Glomerular visceral epithelial cell (primary cell): ENCODE data around the gene SCN4A.
"Not testable (repeated sequence)": the region's sequence is repeated elsewhere in the genome, so short reads cannot be mapped to it uniquely, and the experiment has no call there.

Source experiments
- DNase-seq: peaks from one replicate; pipeline ENCODE4 v3.0.0-alpha.2; 2016; ENCODE audit errors: extremely low spot score

SCN4A gene

DNA sequence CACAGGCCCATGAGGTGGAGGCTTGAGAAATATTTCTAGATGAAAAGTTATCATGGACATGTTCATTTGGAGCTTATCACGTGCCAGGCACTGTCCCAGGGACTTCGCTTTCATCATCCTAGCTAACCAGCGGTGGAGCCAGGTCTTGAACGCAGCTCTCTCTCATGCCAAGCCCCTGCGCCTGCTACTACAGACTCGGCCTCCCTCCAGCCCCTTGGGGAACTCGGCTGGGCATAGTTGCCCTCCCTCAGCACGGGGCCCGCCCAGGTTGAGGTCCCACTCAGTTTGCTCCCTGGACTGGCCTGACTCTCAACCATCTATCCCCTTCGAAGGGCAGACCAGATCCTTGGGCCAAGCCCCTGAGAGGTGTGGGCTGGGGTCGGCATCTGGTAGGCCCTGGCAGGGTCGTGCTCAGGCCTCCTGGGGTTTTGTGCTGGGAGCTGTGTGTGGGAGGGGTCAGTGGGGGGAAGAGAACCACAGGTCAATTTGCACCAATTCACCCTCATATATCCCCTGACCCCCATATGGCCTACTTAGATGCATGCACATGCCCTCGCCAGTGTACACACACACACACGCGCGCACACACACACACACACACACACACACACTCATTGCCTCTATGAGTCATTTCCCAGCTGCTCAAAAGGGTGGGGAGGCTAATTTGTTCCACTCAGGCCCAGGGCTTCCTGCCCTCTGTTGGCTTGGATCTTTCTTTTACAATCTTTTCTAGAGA is 12.1 kb upstream of the SCN4A start:
- DNase-seq: peak; percentile 83

DNA sequence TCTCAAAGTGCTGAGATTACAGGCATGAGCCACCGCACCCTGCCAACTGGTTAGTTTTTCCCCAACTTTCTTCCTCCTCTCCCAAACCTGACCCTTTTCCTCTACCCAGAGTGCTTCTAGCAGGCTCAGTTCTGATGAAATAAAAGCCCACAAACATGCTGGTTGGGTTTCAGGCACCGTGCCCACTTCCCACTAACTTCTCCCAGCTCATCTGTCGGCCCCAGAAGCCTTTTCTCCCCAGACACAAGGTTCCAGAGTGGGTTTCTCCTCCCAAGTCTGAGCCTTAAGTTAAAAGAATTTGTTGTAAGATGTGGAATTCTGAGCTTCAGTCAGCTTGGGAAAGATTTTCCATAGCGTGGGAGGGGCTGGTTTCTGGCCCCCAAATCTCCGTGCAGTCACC is 11.5 kb upstream of the SCN4A start:
- no peak for DNase-seq

DNA sequence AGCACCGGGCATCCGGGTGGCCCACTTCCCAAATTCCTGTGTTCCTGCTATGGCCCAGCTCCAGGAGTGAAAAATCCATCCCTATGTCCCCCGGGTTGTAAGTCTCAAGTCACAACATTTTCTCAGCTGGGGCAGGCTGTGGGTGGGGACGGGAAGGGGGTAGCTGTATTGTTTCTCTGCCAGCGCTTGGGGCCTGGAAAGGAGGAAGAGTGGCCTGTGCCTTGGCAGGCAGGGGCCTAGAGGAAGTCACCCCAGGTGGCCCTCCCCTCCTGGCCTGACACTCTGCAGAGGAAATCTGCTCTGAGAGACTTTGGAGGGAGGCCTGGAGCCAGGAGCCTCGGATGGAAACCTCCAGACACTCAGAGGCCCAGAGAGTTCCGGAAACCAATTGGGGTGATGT is 10.6 kb upstream of the SCN4A start:
- no peak for DNase-seq

DNA sequence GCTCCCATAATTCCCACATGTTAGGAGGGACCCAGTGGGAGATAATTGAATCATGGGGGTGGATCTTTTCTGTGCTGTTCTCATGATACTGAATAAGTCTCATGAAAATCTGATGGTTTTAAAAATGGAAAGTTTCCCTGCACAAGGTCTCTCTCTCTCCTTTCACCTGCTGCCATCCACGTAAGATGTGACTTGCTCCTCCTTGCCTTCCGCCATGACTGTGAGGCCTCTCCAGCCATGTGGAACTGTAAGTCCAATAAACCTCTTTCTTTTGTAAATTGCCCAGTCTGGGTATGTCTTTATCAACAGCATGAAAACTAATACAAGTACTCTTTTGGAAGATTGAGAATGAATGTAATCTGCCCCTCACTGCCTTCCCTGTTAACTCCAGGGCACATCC is 9.9 kb upstream of the SCN4A start:
- not testable (repeated sequence) for DNase-seq

DNA sequence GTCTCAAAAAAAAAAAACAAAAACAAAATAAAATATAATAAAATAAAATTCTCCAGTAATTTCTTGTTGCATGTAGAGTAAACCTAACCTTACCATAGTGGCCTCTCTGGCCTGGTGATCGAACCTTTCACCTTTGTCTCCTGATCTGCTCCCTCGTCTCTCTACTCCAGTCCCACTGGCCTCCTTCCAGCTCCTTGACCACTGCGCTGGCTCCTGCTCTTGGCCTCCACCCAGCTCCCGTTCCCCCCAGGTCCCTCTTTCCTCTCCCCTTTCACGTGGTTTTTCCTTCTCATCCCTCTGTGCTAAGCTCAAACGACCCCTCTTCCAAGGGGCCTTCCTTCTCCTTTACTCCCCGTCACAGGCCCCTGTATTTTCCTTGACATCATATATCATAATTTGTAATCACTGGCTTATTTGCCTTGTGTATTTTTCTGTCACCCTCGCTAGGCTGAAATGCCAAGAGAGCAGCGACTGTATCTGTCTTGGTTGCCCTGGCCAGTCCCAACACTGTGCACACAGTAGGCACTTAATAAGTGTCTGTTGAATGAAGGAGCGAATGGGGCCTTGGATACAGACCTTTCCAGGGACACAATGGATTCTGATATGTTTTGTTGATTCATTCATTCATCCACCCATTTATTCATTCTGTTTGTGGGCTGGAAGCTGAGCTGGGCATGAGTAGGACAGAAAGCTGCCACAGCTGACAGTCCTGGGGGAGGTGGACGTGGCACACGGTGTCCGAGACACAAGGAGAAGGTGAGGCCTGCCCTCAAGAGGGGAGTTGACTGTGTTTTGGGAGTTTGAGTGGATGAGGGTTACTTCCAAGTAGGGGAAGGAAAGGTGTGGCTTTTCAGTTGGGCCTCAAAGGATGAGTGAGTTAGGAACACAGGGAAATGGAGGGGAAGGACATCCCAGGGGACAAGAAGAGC is 5.8 kb upstream of the SCN4A start:
- no peak for DNase-seq

DNA sequence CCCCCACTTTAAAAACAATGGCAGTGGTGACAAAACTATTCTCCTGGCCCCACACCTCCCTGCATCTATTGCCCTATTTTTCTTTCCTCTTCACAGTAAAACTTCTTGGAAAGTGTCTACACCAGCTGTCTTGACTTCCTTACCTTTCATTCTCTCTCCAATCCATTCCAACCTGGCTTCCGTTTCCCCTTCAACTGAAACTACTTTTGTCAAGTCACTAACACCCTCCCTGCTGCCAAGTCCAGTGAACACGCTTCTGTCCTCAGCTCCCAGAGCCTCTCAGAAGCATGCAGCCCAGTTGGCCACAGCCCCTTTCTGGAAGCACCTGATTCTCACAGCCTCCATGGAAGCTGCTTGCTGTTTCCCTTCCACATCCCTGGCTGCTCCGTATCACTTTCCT is 4.0 kb upstream of the SCN4A start:
- no peak for DNase-seq

DNA sequence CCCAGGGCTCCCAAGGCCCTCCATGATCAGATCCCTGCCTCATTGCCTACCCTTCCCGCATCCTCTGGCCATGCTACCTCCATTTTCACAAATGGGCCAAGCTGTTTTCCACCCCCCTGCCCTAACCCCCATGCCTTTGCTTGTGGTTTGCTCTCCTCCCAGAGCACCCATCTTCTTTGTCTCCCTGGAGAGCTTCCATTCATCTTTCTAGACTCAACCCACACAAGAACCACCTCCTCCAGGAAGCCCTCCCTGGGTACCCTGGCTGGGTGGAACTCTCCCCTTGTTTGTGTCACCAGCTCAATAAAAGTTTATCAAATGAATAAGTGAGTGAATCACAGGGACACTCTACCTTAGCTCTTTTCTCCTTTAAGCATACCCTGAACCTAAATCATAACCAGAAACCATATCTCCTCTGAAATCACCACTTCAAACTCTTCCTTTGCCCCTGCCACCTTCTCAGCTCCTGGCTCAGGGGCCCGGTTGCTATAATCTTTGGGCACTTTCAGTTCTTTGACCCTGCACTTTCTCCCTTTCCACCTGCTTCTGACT is 2.9 kb upstream of the SCN4A start:
- no peak for DNase-seq

DNA sequence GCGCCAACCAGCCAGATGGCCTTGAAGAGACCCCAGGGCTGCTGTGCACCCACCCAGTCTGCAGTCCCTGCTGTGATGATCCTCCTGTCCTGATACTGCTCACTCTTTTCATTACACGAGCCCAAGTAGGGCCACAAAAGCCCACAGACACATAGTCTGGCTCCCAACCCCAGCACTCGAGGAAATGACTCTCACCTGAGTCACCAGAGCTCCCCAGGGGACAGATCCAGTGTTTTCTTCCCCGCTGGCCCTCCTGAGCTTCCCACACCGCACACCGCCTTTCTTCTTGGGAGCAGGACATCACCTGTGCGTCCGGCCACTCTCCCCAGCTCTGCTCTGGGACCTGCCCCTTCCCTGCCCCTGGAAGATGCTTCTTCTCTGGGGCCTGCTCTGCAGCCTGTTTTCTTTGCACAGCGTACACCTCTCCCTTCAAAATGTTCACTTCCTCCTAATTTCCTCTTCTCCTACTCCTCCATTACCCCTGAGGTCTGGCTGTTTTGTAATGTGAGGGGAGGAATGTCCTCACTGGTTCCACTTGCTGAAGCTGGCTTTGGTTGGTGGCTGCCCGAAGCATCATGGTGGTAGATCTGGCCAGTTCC is 2.0 kb upstream of the SCN4A start:
- DNase-seq: peak; percentile 63

DNA sequence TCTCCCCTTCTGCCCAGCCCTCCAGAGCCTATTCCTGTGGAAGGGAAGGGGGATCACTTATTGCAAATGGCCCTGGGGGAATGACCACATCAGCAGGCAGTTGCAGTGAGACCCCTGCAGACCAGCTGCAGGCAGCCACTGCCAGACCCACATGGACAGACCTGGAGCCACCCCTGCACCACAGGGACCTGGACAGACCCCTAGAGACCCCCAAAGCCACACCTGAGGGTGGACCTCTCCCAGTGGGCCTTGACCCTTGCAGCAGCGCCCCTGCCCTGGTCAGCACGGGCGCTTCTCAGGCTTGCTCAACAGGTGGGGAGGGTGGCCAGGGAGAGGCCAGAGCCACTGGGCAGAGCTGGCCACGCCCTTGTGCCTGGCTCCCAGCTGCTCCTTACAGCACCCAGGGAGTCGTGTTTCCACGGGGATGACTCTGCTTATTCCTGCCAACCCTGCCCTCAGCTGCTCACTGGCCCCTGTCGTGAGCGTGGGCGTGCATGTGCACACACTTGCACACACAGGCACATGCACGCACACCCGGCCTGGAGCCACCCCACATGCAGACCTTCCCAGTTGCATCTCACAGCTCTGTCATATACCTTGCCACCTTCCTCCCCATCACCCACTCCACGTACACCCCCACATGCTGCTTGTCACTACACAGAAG is 1.3 kb upstream of the SCN4A start:
- peak; percentile 58 for DNase-seq

DNA sequence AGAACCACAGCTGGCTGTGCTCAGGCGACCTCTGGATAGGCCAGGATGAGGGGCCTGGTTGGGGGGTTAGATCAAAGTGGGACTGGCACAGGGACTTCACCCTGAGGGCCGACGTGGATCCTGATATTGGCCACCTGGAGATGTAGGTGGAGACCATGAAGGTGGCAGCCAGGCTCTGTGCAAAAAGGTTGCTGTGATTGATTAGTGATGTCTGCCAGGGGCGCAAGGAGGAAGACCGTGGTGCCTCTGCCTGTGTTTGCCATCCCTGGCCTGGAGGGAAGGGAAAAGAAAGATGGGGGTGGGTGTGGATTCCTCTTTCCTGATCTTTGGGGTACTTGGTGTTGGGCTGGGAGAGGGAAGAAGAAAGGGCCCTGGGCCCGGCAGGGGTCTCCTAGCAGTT is 529 bp upstream of the SCN4A start:
- no peak for DNase-seq

DNA sequence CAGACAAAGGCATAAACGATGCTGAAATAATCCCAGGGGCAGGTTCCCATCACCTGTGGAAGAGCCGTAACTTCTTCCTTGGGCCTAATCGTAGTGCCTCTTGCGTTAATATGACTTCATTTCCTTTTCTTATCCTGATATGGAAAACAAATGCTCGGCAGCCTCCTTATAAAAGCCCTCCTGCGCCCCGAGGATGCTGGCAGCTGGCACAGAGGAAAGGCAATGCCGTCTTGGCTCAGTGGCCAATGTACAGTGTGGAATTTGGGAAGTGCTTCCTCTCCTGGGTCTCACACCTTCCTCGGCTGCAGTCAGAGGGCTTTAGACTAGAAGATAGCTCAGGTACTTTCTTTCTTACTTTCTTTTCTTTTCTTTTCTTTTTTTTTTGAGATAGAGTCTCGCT is 3.4 kb downstream of the SCN4A start:
- no peak for DNase-seq

DNA sequence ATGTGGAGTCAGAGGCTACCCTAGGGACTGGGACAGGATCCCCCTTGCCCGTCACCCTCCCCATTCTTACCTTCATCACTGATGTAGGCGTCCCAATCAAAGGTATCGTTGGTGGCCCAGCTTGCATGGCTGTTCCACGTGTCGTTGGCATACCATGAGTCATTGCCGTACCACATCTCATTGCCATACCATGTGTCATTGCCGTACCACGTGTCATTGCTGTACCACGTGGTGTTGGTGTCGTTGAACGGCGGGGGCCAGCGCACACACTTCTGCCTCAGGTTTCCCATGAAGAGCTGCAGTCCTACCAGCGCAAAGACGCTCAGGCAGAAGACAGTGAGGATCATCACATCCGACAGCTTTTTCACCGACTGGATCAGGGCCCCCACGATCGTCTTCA is 4.8 kb downstream of the SCN4A start:
- no peak for DNase-seq

DNA sequence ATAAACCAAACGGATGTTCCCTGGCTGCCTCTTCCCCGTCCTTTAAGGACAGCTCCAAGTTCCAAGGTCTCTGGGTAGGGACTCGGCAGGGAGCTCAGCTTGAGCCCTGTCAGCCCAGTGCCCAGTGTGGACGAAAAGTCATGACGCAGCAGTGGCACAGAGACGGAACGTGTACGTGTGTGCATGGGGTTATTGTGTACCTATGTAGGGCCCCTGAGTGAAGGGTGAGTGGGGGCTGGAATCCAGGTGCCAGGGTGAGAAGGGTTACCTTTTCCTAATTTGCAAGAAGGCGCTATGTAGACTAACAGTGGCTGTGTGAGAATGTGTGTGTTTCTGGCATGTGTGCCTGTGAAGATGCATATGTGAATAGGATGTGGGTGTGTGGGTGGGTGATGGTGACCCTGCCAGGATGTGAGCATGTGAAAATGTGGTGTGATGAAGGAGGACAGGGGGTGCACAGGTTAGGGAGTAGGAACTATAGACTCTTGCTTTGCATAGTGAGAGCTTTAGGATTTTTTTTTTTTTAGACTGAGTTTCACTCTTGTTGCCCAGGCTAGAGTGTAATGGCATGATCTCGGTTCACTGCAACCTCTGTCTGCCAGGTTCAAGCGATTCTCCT is 6.0 kb downstream of the SCN4A start:
- no peak for DNase-seq

DNA sequence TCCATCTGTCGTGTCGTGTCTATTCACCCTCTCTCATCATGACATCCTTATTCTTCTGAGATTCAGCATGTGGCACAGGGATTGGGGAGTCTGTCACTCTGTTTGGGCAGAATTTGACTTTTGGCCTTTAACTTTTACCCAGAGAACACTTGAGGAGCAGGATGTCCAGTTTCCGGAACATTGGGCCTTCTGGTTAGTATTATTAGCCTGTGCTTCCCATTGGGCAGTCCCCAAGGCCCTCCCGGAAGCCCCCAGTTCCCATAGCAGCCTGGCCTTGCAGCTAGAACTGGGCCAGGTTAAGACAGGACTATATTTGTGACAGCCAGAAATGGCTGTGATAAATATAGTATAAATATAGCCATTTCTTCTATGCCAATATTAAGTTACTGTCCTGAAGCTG is 9.6 kb downstream of the SCN4A start:
- DNase-seq: no peak

DNA sequence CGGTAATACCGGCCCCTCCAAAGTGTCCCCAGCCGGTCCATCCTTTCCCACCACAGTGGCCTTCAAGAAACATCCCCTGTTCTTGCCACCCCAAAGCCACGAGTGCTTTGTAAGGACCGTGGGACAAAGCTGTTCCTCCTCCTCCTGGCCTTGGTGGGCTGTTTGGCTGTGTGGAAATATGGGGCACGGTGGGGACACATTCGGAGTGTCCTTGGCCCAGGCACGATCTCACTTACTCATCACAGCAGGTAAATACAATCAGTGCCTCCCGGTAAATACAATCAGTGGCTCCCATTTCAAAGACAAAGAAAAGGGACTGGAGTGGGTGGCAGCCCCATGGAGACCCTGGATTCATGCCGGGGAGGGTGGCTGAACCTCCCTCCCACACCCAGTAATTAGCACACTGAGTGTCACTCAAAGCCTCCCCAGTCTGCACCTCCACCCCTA is 10.4 kb downstream of the SCN4A start:
- no peak for DNase-seq

DNA sequence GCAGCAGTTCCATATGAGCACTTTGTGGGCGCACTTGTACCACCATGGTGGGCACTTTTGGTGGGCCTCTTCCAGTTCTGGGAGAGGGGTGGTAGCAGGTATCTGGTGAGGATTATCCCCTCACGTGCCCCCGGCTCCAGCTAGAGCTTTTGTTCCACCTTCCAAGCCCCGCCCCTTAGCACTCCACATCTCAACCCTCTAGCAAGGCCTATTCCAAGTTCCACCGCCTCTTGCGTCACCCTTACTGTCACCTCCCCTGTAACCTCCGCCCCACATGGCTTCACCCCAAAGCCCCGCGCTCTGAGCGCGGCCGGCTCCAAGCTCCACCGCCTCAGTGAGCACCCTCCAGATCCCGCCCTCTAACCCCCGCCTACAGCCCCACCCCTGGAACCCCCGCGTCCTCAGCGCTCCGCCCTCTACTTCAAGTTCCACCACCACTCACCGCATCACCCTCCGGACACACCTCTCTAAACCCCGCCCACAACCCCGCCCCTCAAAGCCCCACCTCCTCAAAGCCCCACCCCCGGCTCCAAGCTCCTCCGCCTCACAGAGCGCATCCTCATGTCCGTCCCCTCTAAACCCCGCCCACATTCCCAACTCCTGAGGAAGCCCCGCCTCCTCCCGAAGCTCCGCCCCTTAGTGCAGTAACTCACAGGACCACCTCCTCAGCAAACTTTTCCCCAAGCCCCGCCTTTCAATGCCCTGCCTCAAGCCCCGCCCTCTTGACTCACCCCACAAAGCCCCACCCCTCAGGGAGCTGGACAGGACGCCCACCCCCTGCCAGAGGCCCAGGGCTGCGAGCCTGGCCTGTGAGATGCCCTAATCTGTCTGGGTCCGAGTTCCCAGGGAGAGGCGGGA is 11.1 kb downstream of the SCN4A start:
- peak; percentile 37 for DNase-seq

DNA sequence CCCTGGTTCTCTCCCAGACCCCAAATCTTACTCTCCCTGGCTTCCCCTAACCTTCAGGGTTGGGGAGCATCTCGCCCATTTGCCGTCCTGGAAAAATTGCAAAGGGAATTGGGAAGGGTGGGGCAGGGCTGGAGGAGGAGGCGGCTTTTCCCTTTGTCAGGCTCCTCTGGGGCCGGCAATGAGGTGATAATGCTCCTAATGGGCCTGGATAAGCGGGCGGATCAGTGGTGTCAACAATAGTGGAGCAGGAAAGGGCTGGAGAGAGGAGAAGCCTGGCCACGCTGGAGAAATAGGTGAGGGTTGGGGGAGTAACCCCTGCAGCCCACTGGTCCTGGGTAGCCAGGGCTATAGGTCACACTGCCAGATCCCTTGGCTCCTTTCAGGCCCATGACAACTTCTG is 12.3 kb downstream of the SCN4A start:
- no peak for DNase-seq

DNA sequence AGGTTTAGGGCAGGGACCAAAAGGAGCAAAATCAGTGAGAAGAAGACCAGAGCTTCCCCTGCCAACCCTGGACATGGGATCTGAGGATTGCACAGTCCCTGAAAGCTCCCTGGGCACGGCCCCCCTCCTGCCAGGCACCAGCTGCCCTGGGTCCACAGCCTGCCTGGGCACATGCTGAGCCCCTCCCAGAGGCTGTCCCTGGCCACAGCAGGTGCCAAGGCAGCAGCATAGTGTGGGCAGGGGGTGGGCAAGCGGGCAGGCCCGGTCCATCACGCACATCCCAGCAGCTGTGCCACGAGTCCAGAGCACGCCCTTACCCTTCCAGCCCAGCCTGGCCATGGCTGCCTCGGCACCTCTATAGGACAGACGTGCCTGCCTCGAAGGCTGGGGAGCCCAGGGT is 12.7 kb downstream of the SCN4A start:
- DNase-seq: no peak

DNA sequence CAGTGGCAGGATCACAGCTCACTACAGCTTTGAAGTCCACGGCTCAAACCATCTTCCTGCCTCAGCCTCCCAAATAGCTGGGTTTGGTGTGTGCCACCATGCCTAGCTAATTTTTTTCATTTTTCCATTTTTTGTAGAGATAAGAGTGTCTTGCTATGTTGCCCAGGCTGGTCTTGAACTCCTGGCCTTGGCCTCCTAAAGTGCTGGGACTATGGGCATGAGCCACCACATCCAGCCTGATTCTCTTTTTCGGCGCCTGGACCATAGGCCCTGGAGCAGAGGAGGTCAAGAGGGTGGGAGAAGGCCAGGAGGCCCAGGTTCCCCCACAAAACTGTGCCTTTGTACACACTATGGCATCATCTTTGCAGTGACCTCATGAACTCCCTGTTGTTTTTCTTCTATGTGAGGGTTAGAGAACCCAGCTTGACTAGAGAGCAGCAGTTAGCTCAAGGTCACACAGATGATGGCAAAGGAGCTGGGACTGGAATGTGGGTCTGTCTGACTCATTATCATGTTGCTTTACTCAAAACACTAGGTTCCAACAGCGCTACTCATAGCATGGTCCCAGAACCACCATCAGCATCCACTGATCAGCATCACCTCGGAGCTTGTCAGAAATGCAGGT is 16.3 kb downstream of the SCN4A start:
- no peak for DNase-seq

DNA sequence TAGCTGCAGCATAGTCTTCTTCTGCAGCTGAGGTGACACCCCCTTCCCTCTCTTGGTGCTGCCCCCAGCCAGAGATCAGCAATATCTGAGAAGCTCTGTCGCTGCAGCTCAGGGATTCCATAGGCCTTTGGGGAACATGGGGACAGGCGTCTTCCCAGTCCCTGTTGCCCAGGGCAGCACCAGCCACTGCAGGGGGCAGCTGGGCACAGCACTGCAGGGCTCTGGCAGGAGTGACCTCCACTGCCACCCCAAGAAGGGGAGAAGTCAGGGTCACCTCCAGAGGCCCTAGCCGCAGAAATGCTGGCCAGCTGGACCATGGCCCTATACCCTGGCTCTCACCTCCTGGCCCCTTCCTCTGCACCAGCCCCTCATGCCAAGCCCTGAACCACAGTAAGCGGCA is 16.9 kb downstream of the SCN4A start:
- DNase-seq: no peak
